ENCODE results near the gene PIGX.

DNA sequence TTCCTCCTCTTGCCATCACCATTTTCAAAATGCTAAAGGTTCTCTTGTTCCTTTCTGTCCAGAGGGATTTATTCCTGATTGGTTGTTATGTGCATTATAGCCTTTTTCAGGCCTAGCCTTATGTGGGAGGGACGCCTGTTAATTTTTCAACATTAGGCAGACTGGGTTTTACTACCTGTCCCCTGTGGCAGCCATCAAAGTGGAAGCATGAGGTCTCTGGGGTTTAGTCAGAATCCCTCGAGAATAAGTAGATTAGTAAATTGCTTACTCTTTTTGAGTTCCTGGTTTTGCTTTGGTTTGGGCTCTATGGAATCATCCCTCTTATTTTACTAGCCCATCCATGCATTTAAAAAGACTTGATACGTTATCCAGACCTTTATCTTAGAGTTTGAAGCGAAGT is 59.9 kb downstream of the PIGX start:
- TF ChIP-seq CEBPB (IDR thresholded peaks at IDR 0.05; ENCODE audit: low read depth, low read length) (no peak), RCOR1 (IDR thresholded peaks at IDR 0.05; ENCODE audit: insufficient replicate concordance, low read length) (no peak), POLR2A (IDR thresholded peaks at IDR 0.05; ENCODE audit: low read depth, low read length) (no peak), CHD1 (IDR thresholded peaks at IDR 0.05; ENCODE audit: low read depth, low read length) (no peak), RFX5 (IDR thresholded peaks at IDR 0.05; ENCODE audit: low read depth, low read length) (no peak), MAFK (IDR thresholded peaks at IDR 0.05; ENCODE audit: low read depth, low read length) (no peak), MXI1 (IDR thresholded peaks at IDR 0.05; ENCODE audit: borderline replicate concordance, low read depth, low read length) (no peak), MAZ (IDR thresholded peaks at IDR 0.05; ENCODE audit: borderline replicate concordance, low read depth, low read length) (no peak), RAD21 (IDR thresholded peaks at IDR 0.05; ENCODE audit: low read length) (no peak), BHLHE40 (IDR thresholded peaks at IDR 0.05; ENCODE audit: low read depth, low read length) (no peak)
- TF ChIP-seq, protein P1, sequence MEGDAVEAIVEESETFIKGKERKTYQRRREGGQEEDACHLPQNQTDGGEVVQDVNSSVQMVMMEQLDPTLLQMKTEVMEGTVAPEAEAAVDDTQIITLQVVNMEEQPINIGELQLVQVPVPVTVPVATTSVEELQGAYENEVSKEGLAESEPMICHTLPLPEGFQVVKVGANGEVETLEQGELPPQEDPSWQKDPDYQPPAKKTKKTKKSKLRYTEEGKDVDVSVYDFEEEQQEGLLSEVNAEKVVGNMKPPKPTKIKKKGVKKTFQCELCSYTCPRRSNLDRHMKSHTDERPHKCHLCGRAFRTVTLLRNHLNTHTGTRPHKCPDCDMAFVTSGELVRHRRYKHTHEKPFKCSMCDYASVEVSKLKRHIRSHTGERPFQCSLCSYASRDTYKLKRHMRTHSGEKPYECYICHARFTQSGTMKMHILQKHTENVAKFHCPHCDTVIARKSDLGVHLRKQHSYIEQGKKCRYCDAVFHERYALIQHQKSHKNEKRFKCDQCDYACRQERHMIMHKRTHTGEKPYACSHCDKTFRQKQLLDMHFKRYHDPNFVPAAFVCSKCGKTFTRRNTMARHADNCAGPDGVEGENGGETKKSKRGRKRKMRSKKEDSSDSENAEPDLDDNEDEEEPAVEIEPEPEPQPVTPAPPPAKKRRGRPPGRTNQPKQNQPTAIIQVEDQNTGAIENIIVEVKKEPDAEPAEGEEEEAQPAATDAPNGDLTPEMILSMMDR (conservative IDR thresholded peaks at IDR 0.05; ENCODE audit: low read depth, low read length), result no peak
- TF ChIP-seq, protein P2, sequence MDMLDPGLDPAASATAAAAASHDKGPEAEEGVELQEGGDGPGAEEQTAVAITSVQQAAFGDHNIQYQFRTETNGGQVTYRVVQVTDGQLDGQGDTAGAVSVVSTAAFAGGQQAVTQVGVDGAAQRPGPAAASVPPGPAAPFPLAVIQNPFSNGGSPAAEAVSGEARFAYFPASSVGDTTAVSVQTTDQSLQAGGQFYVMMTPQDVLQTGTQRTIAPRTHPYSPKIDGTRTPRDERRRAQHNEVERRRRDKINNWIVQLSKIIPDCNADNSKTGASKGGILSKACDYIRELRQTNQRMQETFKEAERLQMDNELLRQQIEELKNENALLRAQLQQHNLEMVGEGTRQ (IDR thresholded peaks at IDR 0.05; ENCODE audit: low read depth, low read length), result no peak
